Keratinocyte (primary cell): ENCODE results near the gene VPS13A.

ENCODE experiments used
- EZH2 ChIP-seq: IDR thresholded peaks from one replicate; pipeline ENCODE4 v1.6.1; 2012; ENCODE audit warnings: inconsistent platforms, mild to moderate bottlenecking, low read length, moderate library complexity
- TF ChIP-seq, protein P1 (sequence below), 3 experiments: IDR thresholded peaks in 1 of 3; conservative IDR thresholded peaks in 1 of 3; optimal IDR thresholded peaks in 1 of 3; 2 replicates in 2 of 3; 3 replicates in 1 of 3; pipeline versions ENCODE3 to v1.5.1; 2011; ENCODE audit warnings: low read length in 3 of 3, mild to moderate bottlenecking in 3 of 3, moderate library complexity in 2 of 3, control low read depth in 1 of 3, inconsistent platforms in 1 of 3; ENCODE audit not compliant: insufficient read depth in 2 of 3; ENCODE audit errors: extremely low read depth in 1 of 3

GRCh38 chr9:77403239-77403638 is 225.9 kb downstream of the VPS13A start:
- TF ChIP-seq EZH2 = no peak
- TF ChIP-seq, protein P1, sequence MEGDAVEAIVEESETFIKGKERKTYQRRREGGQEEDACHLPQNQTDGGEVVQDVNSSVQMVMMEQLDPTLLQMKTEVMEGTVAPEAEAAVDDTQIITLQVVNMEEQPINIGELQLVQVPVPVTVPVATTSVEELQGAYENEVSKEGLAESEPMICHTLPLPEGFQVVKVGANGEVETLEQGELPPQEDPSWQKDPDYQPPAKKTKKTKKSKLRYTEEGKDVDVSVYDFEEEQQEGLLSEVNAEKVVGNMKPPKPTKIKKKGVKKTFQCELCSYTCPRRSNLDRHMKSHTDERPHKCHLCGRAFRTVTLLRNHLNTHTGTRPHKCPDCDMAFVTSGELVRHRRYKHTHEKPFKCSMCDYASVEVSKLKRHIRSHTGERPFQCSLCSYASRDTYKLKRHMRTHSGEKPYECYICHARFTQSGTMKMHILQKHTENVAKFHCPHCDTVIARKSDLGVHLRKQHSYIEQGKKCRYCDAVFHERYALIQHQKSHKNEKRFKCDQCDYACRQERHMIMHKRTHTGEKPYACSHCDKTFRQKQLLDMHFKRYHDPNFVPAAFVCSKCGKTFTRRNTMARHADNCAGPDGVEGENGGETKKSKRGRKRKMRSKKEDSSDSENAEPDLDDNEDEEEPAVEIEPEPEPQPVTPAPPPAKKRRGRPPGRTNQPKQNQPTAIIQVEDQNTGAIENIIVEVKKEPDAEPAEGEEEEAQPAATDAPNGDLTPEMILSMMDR (optimal IDR thresholded peaks at IDR 0.05 in 1 of 3, IDR thresholded peaks at IDR 0.05 in 1 of 3, conservative IDR thresholded peaks at IDR 0.05 in 1 of 3; ENCODE audit: extremely low read depth in 1 of 3, insufficient read depth in 2 of 3, low read length in 3 of 3) = no peak
